GM21515 (cell line): ENCODE data around the gene BTD.
A peak's percentile ranks its signal among the peaks of the same experiment; 100 is the strongest.

Experiments
- ATAC-seq: cut with Tn5 transposase; IDR thresholded peaks from one replicate; pipeline ENCODE4 v1.9.1; 2021; ENCODE audit not compliant: unreplicated experiment

Gene BTD, protein sequence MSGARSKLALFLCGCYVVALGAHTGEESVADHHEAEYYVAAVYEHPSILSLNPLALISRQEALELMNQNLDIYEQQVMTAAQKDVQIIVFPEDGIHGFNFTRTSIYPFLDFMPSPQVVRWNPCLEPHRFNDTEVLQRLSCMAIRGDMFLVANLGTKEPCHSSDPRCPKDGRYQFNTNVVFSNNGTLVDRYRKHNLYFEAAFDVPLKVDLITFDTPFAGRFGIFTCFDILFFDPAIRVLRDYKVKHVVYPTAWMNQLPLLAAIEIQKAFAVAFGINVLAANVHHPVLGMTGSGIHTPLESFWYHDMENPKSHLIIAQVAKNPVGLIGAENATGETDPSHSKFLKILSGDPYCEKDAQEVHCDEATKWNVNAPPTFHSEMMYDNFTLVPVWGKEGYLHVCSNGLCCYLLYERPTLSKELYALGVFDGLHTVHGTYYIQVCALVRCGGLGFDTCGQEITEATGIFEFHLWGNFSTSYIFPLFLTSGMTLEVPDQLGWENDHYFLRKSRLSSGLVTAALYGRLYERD

DNA sequence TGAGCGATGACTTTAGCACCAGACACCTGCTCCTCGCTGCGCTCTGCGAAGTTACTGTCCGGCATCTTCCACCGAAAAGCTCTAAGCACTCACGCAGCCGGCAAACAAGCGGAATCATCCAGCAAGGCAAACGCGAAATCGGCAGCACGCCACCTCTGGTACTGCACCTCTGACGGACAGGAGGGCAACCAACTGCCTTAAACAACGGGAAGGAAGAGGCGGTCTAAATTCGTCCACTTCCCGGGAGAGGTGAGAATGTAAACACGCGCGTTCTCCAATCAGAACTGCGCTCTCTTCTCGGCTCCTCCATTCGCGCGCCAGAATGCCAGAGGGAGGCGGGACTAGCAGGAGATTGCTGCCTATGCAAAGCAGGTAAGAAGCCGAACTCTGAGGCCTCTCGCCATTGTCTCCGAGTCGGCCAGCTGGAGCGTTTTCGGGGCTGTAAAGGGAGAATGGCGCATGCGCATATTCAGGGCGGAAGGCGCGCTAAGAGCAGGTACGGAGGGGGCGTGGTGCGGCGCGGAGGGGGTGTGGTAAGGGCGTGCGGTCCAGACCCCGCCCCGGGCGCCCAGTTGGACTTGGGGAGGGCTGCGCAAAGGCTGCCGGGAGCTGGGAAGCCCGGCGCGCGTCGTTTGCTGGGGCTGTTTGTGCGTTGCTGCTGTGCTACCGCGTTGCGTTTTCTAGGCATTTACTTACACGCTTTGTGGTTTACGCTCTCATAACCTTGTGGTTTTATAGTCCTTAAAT is at the start of gene BTD, which contains the start of gene HACL1:
Gene BTD (plus strand): TSS at position 347 of the 747 bp plus-strand sequence. CDS start 33,695 bp downstream, outside the sequence.
Gene HACL1 (minus strand): TSS at position 171 of the 747 bp plus-strand sequence. CDS start 106 bp downstream, at position 65.
- peak; percentile 93 for ATAC-seq

DNA sequence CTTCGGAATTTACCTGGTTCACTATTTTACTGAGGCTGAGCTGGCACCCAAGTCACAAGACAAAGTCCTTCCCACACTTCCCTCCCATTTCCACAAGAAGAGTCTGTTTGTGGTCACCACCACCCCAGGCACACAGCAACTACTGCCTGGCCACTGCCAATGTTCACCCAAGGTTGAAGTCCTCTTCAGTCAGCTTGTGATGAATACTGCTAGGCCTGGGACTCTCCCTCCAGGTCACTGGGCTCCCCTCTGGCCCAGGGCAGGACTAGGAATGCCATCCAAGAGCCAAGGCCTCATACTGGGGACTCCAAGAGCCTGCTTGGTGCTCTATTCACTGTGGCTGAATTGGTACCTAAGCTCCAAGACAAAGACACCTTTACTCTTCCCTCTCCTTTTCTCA is 49.6 kb upstream of the BTD start:
- ATAC-seq, result no peak

DNA sequence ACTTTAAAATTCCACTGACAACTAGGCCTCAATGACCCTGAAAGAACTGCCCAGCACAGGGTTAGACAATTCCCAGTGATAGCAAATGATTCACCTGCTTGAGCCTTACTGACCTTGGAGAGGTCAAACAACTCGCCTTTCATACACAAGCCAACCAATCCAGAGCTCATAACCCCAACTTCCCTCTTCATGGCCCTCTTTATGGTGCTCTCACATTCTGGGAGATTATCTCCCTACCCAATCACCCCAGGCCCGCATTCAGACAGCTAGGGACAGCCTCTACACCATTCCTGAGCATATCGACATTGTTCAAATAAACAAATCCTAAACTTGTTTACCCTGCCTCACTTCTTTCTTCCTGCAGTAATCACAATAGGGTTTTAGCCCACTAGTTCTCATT is 47.8 kb upstream of the BTD start:
- no peak for ATAC-seq

DNA sequence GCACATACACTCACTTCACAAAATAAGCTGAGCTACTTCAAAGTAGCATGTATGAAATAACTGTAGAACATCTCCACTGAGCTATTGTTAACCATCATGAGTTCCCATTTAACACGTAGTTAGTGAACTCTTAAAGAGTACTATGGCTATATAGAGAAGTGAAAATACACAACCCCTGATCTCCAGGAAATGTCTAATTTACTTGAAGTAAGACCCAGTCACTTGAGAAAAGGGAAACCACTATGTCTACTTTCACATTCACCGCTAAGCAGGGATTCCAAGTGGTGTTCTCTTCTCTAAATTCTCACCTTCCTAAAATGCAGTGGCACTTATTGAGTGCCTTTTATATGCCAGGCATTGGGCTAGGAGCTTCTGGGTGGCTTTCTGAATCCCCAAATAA is 45.0 kb upstream of the BTD start:
- ATAC-seq, result peak; percentile 92

DNA sequence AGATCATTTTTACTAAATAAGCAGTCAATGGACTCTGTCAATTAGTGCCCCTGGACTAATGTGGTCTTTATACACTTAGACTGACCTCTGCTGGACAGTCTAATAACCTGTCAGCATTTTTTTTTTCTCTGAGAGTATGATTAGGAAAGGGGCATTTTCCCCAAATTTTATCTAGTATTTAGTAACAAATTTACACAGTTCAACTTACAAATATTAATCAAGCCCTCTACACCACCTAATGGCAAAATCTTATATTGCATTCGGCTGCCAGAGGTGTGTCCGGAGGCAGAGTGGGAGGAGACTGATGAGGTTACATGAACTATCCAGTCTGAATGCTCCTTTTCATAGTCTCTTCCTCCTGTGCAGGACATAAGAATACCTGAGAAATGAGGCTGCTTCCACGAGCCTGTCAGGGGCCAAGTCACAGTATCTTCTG is 44.0 kb upstream of the BTD start:
- peak; percentile 58 for ATAC-seq

DNA sequence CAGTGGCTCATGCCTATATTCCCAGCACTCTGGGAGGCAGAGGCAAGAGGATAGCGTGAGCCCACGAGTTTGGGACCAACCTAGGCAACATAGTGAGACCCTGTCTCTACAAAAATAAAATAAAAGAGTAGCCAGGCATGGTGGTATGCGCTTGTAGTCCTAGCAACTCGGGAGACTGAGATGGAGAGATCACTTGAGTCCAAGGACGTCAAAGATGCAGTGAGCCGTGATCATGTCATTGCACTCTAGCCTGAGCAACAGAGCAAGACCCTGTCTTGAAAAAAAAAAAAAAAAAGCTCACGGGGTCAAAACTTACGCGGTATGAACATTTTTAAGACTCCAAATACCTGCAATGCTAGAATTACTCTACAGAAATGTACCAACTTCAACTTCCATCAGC is 43.0 kb upstream of the BTD start:
- ATAC-seq, result no peak

DNA sequence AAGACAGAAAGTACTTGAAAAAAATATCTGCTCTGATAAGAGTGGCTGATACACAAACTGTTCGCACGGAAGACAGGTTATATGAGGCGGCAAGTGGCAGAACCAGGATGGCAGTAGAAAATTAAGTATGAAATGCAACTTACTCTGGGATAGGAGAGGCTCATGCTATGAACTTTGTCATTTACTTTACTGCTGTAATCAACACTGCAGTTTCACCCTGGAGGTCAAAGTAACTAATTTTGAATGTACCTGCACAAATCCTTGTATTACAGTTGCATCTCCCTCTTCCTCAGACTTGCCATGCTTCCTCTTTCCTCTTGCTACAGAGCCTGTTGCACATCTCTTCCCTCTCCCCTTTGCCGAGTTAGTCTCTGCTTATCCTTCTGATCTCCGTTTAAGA is 39.0 kb upstream of the BTD start:
- no peak for ATAC-seq

DNA sequence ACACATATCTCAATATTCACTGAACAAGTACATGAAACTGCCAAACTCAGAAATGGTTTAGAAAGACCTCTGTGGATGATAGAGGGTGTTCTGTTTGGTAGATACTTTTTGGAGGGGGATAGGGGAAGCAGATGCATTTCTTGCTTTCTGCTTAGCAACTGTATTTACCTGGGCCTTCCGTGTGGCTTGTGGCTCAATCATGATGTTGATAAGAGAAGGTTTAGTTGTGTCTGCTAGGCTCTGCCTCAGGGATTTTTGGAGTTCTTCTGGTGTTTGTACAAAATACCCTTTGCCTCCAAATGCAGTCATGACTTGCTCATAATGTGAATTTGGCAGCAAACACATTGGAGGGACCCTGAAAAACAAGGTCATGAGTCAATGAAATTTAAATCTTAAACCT is 38.4 kb upstream of the BTD start:
- ATAC-seq, result no peak

DNA sequence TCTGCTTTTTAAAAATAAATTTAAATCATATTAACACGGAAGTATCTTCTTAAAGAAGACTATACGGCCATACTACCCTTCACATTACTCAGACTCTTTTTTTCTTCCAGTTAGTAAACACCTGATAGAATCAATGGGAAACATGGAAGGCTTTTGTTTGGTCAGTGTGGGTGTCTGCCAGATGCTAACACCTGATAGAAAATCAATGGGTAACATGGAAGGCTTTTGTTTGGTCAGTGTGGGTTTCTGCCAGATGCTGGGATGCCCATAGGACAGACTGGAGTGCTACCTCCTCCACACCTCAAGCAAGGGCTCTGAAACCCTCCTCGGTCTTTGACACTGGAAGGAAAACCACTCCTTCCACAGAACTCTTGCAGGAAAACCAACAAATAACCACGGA is 29.4 kb upstream of the BTD start:
- ATAC-seq, result no peak

DNA sequence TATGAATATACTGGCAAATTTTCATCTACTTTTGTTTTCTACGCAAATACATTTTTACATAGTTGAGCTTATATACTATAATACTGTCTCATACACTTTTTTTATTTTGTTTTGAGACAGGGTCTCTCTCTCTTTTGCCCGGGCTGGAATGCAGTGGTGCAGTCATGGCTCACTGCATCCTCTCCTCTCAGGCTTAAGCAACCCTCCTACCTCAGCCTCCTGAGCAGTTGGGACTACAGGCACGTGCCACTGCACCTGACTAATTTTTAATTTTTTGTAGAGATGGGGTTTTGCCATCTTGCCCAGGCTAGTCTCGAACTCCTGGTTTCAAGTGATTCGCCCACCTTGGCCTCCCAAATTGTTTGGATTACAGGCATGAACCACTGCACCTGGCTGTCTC is 26.1 kb upstream of the BTD start:
- ATAC-seq, result no peak

DNA sequence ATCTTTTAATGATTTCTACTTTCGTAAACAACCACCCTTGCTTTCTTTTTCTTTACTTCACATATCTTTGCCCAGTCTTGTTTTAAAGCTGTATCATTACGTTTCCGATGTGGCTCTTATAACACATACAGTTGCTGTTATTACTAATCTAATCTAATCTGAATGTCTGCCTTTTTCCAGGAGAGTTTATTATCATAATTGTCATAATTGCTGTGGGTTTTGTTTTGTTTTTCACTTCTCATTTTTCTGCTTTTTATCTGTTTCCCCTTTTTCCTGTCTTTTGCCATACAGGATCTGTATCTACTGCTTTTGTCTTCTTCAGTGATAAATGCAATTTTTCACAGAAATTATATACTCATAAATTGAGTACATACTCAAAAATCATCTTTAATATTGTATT is 25.1 kb upstream of the BTD start:
- no peak for ATAC-seq

DNA sequence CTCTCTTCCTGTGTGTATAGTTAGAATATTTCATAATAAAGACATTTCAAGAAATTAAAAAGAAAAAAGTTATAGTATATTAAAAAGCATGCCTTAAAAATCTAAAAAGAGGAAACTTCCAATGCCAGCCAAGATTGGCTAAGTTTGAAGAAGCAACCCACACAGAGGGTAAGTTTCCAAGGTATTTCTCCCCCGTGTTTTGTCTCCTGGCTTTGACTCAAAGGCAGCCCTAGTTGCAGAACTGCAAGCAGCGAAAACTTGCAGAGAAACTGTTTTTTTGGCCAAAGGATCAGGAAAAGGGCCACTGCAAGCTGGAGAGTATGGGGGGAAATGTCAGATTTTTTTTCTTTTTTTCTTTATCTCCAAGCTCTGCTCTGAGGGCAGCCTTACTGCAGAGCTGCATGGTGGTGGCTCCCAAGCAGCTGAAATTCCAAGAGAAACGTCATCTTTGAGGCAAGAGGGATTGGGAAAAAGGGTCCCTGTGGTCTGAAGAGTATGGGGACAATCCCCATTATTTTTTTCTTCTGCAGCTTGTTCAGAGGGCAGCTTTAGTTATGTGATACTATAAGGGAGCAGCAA is 23.2 kb upstream of the BTD start:
- no peak for ATAC-seq

DNA sequence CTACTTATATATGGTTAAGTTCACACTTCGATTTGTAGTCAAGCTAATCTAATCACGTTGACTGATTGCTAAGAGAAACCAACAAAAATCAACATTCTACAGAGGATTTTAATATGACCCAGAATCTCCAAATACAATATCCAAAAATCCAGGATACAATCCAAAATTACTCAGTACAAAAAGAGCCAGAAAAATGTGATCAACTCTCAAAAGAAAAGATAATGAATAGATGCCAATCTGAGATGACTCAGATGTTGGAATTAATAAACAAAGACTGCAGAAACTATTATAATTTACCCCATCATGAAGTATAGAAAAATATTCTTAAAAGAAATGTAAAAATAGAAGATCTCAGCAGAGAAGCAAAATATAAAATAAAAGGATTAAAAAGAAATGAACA is 22.5 kb upstream of the BTD start:
- ATAC-seq, result no peak

DNA sequence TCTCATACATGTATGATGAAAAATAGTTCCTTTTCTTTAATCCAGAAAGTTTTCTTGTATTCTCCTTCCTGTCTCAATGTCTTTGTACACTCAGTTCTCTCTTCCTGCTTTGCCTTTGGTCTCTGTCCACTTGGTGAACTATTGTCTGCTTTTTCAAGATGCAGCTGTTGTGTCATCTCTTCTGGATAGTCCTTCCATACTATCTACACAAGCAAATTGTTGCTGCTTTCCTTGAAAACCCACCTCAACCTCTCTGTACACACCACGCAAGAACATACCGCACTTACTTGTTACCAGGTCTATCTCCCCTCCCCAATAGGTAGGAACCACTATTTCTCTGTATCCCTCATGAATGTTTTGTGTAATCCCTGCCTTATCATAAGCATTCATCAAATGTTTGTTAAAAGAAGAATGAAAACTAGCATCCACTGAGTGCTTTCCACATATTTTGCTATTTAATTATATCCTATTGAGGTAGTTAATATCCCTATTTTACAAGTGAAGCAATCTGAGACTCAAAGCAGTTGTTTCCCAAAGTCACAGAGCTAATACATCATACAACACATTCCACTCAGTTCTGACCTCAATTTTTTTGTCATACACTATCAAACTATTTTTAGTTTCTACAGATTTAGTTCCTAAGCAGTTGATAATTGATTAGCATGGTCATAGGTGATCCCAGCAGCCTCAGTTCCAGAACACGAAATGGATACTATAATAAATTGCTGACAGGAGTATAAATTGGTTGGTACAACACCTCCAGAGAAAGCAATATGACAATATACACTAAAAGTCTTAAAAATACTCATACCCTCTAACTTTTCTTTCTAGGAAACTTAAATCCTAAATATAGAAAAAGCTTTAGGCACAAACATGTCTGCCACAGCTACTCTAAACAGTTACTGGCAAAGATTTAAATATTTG is 19.8 kb upstream of the BTD start:
- no peak for ATAC-seq

DNA sequence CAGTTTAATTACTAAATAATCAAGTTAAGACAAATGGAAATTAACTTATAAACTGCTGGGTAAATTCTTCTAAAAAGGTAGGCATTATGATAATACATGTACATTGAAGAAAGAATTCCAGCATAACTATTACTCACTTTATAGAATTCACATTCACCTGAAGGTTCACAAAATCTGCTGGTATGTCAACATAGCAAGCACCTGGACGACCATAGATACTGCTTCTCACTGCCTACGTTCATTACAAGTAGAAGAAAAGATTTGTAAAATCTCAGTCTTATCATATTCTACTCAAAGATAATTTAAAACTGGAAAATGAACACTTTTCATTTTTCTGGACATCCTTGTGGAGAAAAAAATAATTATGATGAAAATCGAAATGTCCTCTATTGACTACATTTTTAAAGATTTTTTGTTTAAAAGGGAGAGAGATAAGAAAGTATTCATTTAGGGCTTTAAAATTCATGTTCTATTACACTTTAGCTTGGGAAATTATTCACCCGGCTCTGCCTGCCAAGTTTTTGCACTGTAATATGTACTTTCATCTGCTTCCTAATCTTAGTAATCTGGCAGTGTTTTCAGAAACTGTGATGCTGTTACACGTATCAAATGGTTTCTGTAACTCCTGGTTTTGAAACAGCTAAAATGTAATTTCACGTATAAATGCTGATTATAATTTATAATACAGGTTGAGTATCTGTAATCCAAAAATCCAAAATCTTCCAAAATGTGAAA is 16.3 kb upstream of the BTD start:
- no peak for ATAC-seq

DNA sequence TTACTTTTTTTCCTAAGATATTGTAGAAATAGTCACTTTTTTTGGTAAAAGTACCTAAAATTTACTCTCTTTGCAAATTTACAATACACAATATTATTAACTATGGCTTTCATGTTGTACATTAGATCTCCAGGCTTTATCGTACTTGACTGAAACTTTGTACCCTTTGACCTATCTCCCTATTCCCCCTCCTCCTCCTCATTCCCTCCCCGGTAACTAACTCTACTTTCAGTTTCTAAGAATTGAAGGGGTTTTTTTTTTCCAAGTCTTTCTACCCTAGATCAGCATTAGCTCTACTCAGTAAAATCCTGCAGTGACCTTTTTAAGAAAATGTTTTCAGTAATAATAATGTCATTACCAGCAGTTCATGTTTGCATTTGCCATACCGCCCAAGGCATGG is 10.3 kb upstream of the BTD start:
- ATAC-seq, result no peak

DNA sequence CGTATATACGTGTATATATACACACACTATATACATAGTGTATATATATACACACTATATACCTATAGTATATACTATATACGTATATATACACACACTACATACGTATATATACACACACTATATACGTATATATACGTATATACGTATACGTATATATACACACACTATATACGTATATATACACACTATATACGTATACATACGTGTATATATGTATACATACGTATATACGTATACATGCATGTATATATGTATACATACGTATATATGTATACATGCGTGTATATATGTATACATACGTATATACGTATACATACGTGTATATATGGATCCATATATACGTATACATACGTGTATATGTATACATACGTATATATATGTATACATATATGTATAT is 9.6 kb upstream of the BTD start:
- no peak for ATAC-seq

DNA sequence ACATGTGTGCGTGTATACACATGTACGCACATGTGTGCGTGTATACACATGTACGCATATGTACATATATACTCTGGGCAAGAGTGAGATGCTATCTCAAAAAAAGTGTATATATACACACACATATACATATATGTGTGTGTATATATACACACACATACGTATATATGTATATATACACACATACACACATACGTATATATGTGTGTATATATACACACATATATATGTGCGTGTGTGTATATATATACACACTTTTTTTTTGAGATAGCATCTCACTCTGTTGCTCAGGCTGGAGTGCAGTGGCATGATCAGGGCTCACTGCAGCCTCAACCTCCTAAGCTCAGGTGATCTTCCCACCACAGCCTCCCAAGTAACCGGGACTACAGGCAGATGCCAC is 8.6 kb upstream of the BTD start:
- ATAC-seq, result no peak

DNA sequence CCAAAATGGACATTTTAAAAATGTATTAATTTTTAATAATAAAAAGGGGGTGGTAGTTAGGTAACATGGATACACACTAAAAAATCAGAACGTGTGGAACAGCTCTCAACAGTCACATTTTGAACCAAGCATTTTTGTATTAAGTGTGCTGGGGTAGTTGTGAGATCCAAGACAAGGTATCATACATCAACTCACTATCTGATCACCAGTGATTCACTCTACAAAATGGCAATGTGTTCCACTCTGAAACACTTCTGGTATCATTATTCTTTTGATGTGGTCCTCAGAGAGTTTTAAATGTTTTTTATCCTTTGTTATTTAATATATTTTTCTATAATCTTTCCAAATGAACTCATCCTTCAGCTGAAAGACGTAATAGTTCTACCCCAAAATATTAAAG is 5.6 kb upstream of the BTD start:
- no peak for ATAC-seq

DNA sequence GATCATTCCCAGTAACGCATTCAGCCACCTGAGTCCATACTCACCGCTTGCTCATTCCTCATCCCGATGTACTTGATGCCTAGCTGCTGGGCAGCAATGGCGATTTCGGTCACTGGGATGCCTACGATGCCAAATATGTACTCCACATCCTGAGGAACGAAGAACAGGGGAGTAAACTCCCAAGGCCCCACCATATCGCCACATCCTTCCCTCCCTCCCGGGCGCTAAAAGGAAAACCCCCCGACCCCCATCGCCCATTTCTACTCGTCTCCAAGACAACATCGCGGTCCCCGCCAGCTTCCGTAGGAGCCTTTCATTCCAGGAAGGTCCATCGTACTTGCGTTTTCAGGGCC is 523 bp upstream of the BTD start:
- peak; percentile 10 for ATAC-seq
